ENCODE measurements around the gene PLCD3.

The PLCD3 gene

DNA sequence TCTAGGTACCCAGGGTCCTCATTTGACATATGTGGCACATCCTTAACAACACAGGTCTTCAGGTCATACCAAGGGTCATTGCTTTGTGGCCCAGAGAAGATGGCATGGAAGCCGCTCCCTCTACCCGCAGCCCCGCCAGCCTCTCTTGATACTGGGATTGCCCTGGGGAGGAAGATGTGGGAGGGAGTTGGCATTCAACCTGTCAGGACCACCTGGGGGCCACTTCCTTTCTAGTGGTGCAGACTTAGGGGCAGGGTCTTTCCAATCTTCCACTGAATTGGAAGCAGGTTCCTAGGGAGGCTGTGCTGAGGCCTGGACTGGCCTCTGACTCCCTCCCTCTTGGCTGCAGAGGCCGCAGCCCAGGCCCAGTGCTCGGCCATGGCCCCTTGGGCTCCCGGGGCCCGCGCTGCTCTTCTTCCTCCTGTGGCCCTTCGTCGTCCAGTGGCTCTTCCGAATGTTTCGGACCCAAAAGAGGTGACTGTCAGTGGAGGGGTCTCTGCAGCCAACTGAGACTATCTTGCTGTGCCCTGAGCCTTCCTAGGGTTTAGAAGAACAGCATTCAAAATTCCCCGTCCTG, 10.9 kb upstream of the PLCD3 start:
- H2BK12ac ChIP-seq (ENCODE audit: low read length) = peak overlapping the region; percentile 71
- H3K27me3 ChIP-seq (ENCODE audit: insufficient read depth, low read length) = no peaks in the 10 kb centered on the region
- WGBS (ENCODE audit: extremely low coverage, insufficient coverage, insufficient read length) = no CpG with 5 or more reads among the region's 13 CpGs
- H3K27ac ChIP-seq (ENCODE audit: low read depth, low read length) = no peak overlapping the region
- H3K23ac ChIP-seq (ENCODE audit: low read length) = no peak overlapping the region
- peak overlapping the region; percentile 44 for H2AK5ac ChIP-seq (ENCODE audit: low read length)
- H2BK5ac ChIP-seq (ENCODE audit: low read depth, low read length, poor library complexity) = no peak overlapping the region
- H3K9me3 ChIP-seq (ENCODE audit: insufficient read depth, low read depth, low read length) = no peaks in the 10 kb centered on the region
- H3K14ac ChIP-seq (ENCODE audit: low read length) = no peak overlapping the region
- H3K4me3 ChIP-seq (ENCODE audit: low read depth, low read length) = no peak overlapping the region
- peak overlapping the region; percentile 74 for H3K18ac ChIP-seq (ENCODE audit: low read length)
- peaks cover 16 to 21% of the 10 kb centered on the region in 2 experiments for H3K4me1 ChIP-seq (ENCODE audit: control insufficient read depth in 1 of 2, insufficient read depth in 2 of 2, low read length in 2 of 2)
- H4K8ac ChIP-seq (ENCODE audit: low read depth, low read length) = peak overlapping the region; percentile 92
- H3K79me2 ChIP-seq (ENCODE audit: control insufficient read depth, insufficient read depth, low read length, poor library complexity) = peaks cover 12% of the 10 kb centered on the region
- peak overlapping the region; percentile 73 for H4K12ac ChIP-seq (ENCODE audit: low read depth, low read length)
- peak overlapping the region; percentile 81 for H3K4me2 ChIP-seq (ENCODE audit: low read length)
- H2AFZ ChIP-seq (ENCODE audit: insufficient read depth, low read length, poor library complexity) = peak overlapping the region; percentile 93
- no peak overlapping the region for H3K4ac ChIP-seq (ENCODE audit: low read depth, low read length)
- no peaks in the 10 kb centered on the region for H3K36me3 ChIP-seq (ENCODE audit: control insufficient read depth in 1 of 2, insufficient read depth in 2 of 2, low read length in 2 of 2)
- no peak for DNase-seq
- H4K91ac ChIP-seq (ENCODE audit: low read depth, low read length) = peak overlapping the region; percentile 90
- peak overlapping the region; percentile 29 for H2BK120ac ChIP-seq (ENCODE audit: insufficient read depth, low read length, poor library complexity)
- H3K9ac ChIP-seq (ENCODE audit: low read length) = peak overlapping the region; percentile 28
- H3K79me1 ChIP-seq (ENCODE audit: low read length) = peaks cover 27% of the 10 kb centered on the region

DNA sequence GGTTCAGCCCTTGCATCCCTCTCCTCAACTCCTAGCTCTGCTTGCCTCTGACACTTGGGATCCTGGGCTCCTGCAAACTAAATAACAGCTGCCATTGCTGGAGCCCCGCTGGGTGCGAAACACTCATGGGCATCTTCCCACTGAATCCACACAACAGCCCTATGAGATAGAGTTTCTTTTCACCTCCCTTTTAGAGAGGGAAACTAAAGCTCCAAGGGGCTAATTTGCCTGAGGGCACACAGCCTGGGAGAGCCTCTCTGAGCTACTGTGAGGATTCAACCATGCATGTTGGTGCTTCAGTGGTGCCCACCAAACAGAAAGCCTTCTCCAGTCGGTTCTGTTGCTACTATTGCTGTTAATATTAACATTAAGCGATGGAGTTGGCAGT, 7.2 kb upstream of the PLCD3 start:
- no peak overlapping the region for H3K4ac ChIP-seq (ENCODE audit: low read depth, low read length)
- no peak overlapping the region for H2BK5ac ChIP-seq (ENCODE audit: low read depth, low read length, poor library complexity)
- no peak overlapping the region for H2AK5ac ChIP-seq (ENCODE audit: low read length)
- H3K4me2 ChIP-seq (ENCODE audit: low read length) = no peak overlapping the region
- no peak overlapping the region for H2AFZ ChIP-seq (ENCODE audit: insufficient read depth, low read length, poor library complexity)
- peaks cover 13 to 14% of the 10 kb centered on the region in 2 experiments for H3K4me1 ChIP-seq (ENCODE audit: control insufficient read depth in 1 of 2, insufficient read depth in 2 of 2, low read length in 2 of 2)
- H3K27me3 ChIP-seq (ENCODE audit: insufficient read depth, low read length) = no peaks in the 10 kb centered on the region
- no peak overlapping the region for H3K9ac ChIP-seq (ENCODE audit: low read length)
- no peak overlapping the region for H4K12ac ChIP-seq (ENCODE audit: low read depth, low read length)
- no peak overlapping the region for H2BK120ac ChIP-seq (ENCODE audit: insufficient read depth, low read length, poor library complexity)
- H4K91ac ChIP-seq (ENCODE audit: low read depth, low read length) = no peak overlapping the region
- DNase-seq = no peak
- H3K79me2 ChIP-seq (ENCODE audit: control insufficient read depth, insufficient read depth, low read length, poor library complexity) = peaks cover 9% of the 10 kb centered on the region
- H3K9me3 ChIP-seq (ENCODE audit: insufficient read depth, low read depth, low read length) = no peaks in the 10 kb centered on the region
- H3K36me3 ChIP-seq (ENCODE audit: control insufficient read depth in 1 of 2, insufficient read depth in 2 of 2, low read length in 2 of 2) = no peaks in the 10 kb centered on the region
- no CpG with 5 or more reads among the region's 4 CpGs for WGBS (ENCODE audit: extremely low coverage, insufficient coverage, insufficient read length)
- no peak overlapping the region for H3K18ac ChIP-seq (ENCODE audit: low read length)
- no peak overlapping the region for H3K14ac ChIP-seq (ENCODE audit: low read length)
- H3K4me3 ChIP-seq (ENCODE audit: low read depth, low read length) = no peak overlapping the region
- H3K27ac ChIP-seq (ENCODE audit: low read depth, low read length) = no peak overlapping the region
- H4K8ac ChIP-seq (ENCODE audit: low read depth, low read length) = no peak overlapping the region
- H3K79me1 ChIP-seq (ENCODE audit: low read length) = peaks cover 14% of the 10 kb centered on the region
- H3K23ac ChIP-seq (ENCODE audit: low read length) = no peak overlapping the region
- H2BK12ac ChIP-seq (ENCODE audit: low read length) = no peak overlapping the region

DNA sequence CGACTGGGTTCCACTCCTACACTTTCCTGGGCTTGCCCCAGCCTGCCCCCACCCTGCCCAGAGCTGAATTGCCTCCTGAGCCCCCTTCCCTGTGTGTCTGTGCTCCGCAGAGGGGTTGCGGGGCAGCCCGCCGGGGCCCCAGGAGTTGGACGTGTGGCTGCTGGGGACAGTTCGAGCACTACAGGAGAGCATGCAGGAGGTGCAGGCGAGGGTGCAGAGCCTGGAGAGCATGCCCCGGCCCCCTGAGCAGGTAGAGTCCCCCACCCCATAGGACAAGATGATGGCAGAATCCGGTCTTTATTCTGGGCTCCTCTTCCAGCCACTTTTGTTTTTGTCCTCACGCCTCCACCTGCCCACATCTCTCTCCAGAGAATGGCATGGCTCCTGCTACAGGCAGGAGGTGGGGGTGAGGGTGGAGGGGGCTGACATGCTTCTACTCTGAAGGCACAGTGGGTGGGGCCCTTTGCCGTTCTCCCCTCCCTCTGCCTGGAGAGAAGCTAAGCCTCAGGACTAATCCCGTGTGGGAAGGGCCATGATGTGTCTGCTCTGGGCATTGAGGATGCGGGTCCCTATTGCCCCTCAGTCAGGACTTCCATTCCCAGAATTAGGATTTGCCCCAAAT, 6.7 kb upstream of the PLCD3 start:
- no peak overlapping the region for H2AFZ ChIP-seq (ENCODE audit: insufficient read depth, low read length, poor library complexity)
- no peak overlapping the region for H3K27ac ChIP-seq (ENCODE audit: low read depth, low read length)
- H2BK120ac ChIP-seq (ENCODE audit: insufficient read depth, low read length, poor library complexity) = no peak overlapping the region
- H3K4ac ChIP-seq (ENCODE audit: low read depth, low read length) = no peak overlapping the region
- H4K91ac ChIP-seq (ENCODE audit: low read depth, low read length) = no peak overlapping the region
- no peak for DNase-seq
- no CpG with 5 or more reads among the region's 14 CpGs for WGBS (ENCODE audit: extremely low coverage, insufficient coverage, insufficient read length)
- H3K4me3 ChIP-seq (ENCODE audit: low read depth, low read length) = no peak overlapping the region
- no peak overlapping the region for H3K23ac ChIP-seq (ENCODE audit: low read length)
- H3K4me2 ChIP-seq (ENCODE audit: low read length) = no peak overlapping the region
- no peak overlapping the region for H4K8ac ChIP-seq (ENCODE audit: low read depth, low read length)
- H4K12ac ChIP-seq (ENCODE audit: low read depth, low read length) = no peak overlapping the region
- no peak overlapping the region for H3K18ac ChIP-seq (ENCODE audit: low read length)
- no peaks in the 10 kb centered on the region for H3K9me3 ChIP-seq (ENCODE audit: insufficient read depth, low read depth, low read length)
- H2BK12ac ChIP-seq (ENCODE audit: low read length) = no peak overlapping the region
- peaks cover 10% of the 10 kb centered on the region for H3K79me1 ChIP-seq (ENCODE audit: low read length)
- no peak overlapping the region for H2AK5ac ChIP-seq (ENCODE audit: low read length)
- peaks cover 6% of the 10 kb centered on the region for H3K79me2 ChIP-seq (ENCODE audit: control insufficient read depth, insufficient read depth, low read length, poor library complexity)
- H3K9ac ChIP-seq (ENCODE audit: low read length) = no peak overlapping the region
- no peaks in the 10 kb centered on the region for H3K36me3 ChIP-seq (ENCODE audit: control insufficient read depth in 1 of 2, insufficient read depth in 2 of 2, low read length in 2 of 2)
- H3K27me3 ChIP-seq (ENCODE audit: insufficient read depth, low read length) = no peaks in the 10 kb centered on the region
- H3K14ac ChIP-seq (ENCODE audit: low read length) = no peak overlapping the region
- H3K4me1 ChIP-seq (ENCODE audit: control insufficient read depth in 1 of 2, insufficient read depth in 2 of 2, low read length in 2 of 2) = peaks cover 8 to 11% of the 10 kb centered on the region in 2 experiments
- H2BK5ac ChIP-seq (ENCODE audit: low read depth, low read length, poor library complexity) = no peak overlapping the region

DNA sequence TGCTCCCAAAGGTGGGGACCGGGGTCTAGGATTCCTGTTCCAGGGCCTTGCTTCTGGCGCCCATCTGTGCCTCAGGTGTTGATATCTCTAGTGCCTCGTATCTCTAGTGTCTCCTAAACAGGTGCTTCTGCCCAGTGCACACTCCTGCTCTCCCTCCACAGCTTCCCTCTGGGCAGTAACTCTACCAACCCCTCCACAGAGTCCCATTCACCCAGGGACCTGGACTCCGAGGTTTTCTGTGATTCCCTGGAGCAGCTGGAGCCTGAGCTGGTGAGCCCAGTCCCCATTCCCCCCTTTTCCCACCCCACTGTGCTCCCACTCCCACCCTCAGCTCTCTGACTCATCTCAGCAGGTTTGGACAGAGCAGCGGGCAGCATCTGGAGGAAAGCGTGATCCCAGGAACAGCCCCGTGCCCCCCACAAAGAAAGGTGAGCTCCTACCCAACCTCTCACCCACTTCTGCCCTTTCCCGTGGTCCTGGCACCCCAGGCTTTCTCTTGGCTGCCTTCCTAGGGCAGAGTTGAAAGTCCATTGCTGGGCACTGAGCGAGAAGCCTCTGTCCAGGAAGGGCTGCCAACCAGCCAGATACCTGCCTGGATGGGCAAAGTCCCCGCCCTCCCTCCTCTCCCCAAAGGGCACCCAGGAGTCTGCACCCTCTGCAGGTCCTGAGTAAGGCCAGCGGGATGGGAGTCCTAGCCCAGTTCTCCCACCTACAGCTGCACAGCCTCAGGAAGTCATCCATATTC, 5.4 kb upstream of the PLCD3 start:
- no peak overlapping the region for H2BK120ac ChIP-seq (ENCODE audit: insufficient read depth, low read length, poor library complexity)
- H3K4me1 ChIP-seq (ENCODE audit: control insufficient read depth in 1 of 2, insufficient read depth in 2 of 2, low read length in 2 of 2) = peaks cover 5 to 11% of the 10 kb centered on the region in 2 experiments
- H4K12ac ChIP-seq (ENCODE audit: low read depth, low read length) = no peak overlapping the region
- no peak overlapping the region for H3K9ac ChIP-seq (ENCODE audit: low read length)
- H3K36me3 ChIP-seq (ENCODE audit: control insufficient read depth in 1 of 2, insufficient read depth in 2 of 2, low read length in 2 of 2) = no peaks in the 10 kb centered on the region
- H3K27me3 ChIP-seq (ENCODE audit: insufficient read depth, low read length) = no peaks in the 10 kb centered on the region
- no peaks in the 10 kb centered on the region for H3K9me3 ChIP-seq (ENCODE audit: insufficient read depth, low read depth, low read length)
- no peak overlapping the region for H2AK5ac ChIP-seq (ENCODE audit: low read length)
- H3K79me2 ChIP-seq (ENCODE audit: control insufficient read depth, insufficient read depth, low read length, poor library complexity) = peaks cover 3% of the 10 kb centered on the region
- DNase-seq = no peak
- no peak overlapping the region for H3K18ac ChIP-seq (ENCODE audit: low read length)
- no peak overlapping the region for H2BK5ac ChIP-seq (ENCODE audit: low read depth, low read length, poor library complexity)
- H3K4me3 ChIP-seq (ENCODE audit: low read depth, low read length) = no peak overlapping the region
- WGBS (ENCODE audit: extremely low coverage, insufficient coverage, insufficient read length) = no CpG with 5 or more reads among the region's 11 CpGs
- H4K91ac ChIP-seq (ENCODE audit: low read depth, low read length) = no peak overlapping the region
- no peak overlapping the region for H2AFZ ChIP-seq (ENCODE audit: insufficient read depth, low read length, poor library complexity)
- H4K8ac ChIP-seq (ENCODE audit: low read depth, low read length) = no peak overlapping the region
- no peak overlapping the region for H3K23ac ChIP-seq (ENCODE audit: low read length)
- no peak overlapping the region for H3K4me2 ChIP-seq (ENCODE audit: low read length)
- H3K14ac ChIP-seq (ENCODE audit: low read length) = no peak overlapping the region
- H3K27ac ChIP-seq (ENCODE audit: low read depth, low read length) = no peak overlapping the region
- H2BK12ac ChIP-seq (ENCODE audit: low read length) = no peak overlapping the region
- H3K79me1 ChIP-seq (ENCODE audit: low read length) = peaks cover 7% of the 10 kb centered on the region
- H3K4ac ChIP-seq (ENCODE audit: low read depth, low read length) = no peak overlapping the region

All from trophoblast cell (in vitro differentiated cells and primary cell).